Inferior parietal cortex (tissue), 1 donor: ENCODE results near the gene TREH.
"Not testable (repeated sequence)": the region's sequence is repeated elsewhere in the genome, so short reads cannot be mapped to it uniquely, and the experiment has no call there.

Source experiments
- DNase-seq: peaks from one replicate; pipeline ENCODE4 v3.0.0-alpha.2; 2016; ENCODE audit errors: extremely low spot score

The TREH gene

DNA sequence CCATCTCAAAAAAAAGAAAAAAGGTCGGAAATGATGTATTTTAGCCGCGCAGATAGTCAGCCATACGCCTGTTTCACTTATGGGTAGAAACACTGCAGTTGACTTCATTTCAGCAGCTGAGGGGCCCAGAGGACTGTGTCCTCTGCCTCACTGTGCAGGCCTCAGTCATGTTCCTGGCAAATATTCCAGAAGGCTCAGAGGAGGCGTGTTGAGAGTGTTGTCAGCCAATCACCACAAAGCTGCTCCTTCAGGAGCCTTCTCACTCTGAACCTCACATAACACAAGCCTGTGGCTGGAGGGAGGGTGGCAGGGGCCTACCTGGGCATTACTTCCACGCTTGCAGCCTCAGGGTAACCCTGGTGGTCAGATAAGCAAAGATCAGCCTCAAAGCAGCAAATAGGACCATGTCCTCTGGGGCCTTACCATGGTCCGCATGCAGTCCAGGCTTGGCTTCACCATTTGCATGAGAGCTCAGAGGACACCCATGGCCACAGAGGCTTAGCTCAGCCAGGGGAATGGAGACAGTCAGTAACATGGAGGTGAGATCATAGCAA lies 17.3 kb upstream of the TREH start:
- DNase-seq = no peak

DNA sequence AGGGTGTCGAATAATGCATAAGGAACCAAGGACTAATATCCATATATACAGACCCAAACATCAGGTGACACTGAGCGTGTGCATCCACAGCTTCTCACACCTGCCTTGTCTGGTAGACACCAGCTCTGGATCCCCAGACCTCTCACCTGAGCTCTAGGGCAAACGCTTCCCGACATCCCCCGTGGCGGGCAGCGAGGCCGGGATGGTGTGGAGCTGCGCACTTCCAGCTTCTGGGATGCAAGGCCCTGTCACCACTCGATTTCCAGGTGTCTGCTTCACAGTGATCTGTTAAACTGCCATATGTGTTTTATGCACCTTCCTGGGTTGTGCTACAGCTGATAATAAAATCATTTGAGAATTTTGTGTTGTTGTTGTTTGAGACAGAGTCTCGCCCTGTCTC lies 15.3 kb upstream of the TREH start:
- no peak for DNase-seq

GRCh38 chr11:118694185-118694584 lies 14.7 kb upstream of the TREH start:
- no peak for DNase-seq

GRCh38 chr11:118691926-118692830 lies 12.7 kb upstream of the TREH start:
- DNase-seq = no peak

GRCh38 chr11:118690553-118691304 lies 11.3 kb upstream of the TREH start:
- no peak for DNase-seq

DNA sequence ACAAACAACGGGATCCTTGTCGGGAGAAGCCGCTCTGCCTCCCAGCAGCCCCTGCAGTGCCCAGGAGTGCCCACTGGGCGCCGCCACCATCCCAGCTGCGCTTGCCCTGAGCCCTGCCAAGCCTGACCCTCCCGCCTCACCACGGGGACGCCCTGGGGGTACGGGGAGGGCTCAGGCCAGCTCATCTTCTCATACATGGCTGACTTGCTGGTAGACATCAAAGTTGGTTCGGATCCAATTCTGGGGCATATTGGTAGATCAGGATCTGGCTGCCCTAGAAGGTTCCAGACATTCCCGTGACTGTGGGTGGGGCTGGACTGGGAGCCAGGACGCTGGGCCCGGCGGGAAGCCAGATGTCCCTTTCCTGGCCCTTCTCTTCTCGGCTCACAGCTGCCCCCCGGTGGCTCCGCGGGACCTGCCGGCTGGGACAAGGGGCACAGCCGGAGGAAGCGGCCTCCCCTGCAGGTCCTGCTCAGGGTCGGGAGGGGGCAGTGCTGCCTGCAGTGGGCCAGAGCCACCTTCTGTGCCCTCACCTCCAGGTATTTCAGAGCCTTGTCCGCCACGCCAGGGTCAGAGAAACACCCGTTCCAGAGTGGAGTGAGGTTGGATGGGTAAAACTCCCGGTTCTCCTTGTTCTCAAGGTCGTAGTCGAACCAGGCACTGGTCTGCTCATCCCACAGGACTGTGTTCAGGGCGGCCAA lies 10.6 kb upstream of the TREH start:
- DNase-seq = peak; percentile 82

DNA sequence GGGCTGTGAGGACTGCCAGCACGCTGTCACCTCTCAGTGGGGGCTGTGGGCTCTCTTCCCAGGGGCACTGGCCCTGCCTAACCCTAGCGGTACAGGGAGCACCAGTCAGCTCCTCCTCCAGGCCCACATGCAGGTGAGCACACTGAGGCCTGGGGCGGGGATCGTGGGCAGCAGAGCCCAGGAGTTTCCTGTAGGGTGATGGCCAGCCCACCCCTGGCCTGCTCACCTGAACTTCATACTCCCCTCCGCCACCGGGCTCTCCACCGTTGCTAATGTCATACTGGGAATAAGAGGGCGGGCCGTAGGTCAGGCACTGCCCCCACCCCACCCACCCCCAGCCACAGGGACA lies 10.0 kb upstream of the TREH start:
- no peak for DNase-seq

DNA sequence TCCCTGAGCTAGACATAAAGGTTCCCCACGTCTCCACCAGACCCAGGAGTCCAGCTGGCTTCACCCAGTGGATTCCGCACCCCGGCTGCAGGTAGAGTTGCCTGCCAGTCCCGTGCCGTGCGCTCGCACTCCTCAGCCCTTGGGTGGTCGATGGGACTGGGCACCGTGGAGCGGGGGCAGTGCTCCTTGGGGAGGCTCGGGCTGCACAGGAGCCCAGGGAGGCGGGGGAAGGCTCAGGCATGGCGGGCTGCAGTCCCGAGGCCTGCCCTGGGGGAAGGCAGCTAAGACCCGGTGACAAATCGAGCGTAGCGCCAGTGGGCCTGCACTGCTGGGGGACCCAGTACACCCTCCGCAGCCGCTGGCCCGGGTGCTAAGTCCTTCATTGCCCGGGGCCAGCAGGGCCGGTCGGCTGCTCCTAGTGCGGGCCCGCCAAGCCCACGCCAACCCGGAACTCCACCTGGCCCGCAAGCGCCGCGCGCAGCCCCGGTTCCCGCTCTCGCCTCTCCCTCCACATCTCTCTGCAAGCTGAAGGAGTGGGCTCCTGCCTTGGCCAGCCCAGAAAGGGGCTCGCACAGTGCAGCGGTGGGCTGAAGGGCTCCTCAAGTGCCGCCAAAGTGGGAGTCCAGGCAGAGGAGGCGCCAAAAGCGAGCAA lies 9.5 kb upstream of the TREH start:
- no peak for DNase-seq

- DNase-seq = not testable (repeated sequence)
Observed at GRCh38 chr11:118688339-118688738, 8.9 kb upstream of the TREH start.

- no peak for DNase-seq
Observed at GRCh38 chr11:118687906-118688305, 8.5 kb upstream of the TREH start.

- no peak for DNase-seq
Observed at GRCh38 chr11:118684187-118684586, 4.7 kb upstream of the TREH start.

DNA sequence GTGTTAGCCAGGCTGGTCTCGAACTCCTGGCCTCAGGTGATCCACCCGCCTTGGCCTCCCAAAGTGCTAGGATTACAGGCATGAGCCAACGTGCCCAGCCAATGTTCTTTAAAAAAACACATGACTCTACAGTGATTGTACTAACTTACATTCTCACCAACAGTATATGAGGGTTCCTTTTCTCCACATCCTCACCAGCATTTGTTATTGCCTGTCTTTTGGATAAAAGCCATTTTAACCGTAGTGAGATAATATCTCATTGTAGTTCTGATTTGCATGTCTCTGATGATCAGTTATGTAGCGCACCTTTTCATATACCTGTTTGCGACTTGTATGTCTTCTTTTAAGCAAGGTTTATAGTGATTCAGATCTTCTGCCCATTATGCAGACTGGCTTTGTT lies 3.5 kb upstream of the TREH start:
- DNase-seq = not testable (repeated sequence)

DNA sequence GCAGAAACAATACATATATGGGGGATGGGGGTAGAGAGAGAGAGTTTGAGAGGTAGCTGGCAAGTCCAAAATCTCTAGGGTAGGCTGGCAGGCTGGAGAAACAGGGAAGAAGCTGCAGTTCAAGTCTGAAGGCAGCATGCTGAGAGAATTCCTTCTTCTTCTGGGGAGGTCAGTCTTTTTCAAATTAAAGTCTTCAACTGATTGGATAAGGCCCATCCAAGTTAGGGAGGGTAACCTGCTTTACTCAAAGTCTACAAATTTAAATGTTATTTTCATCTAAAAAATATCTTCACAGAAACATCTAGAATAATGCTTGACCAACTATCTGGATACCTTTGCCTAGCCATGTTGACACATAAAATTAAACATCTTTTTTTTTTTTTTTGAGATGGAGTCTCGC lies 2.9 kb upstream of the TREH start:
- DNase-seq = no peak

DNA sequence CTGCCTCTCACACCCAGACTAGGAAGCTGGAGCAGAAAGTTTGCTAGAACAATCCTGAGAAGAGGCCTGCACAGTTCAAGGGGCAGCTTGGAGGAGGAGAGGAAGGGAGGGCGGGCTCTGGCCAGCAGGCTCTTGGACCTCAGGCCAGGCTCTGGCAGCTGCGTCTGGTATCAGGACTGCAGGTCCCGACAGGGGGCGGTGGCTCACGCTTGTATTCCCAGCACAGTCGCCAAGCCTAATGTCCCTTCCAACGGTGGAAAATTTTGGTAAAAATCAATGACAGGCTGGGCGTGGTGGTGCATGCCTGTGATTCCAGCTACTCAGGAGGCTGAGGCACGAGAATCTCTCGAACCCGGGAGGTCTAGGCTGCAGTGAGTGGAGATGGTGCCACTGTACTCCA lies 542 bp downstream of the TREH start:
- DNase-seq = not testable (repeated sequence)

DNA sequence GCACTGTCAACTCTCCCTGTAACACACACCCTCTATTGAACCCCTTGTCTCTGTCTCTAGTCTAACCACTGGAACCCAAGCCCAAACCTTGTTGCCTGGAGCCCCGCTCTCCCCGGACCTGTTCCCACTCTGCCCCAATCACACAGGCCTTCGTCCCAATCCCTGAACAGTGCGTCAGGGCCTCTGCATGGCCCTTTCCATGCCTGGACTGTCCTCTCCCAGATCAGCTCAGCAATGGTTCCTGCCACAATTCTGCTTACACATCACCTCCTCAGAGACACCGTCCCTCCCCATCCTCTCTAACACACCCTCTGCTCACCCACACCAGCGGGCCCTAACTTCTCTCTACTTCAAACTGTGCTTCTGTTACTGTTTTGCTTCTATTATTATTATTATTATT lies 1.5 kb downstream of the TREH start:
- no peak for DNase-seq

GRCh38 chr11:118674082-118674435 lies 5.4 kb downstream of the TREH start:
- DNase-seq = no peak

GRCh38 chr11:118673361-118674081 lies 5.9 kb downstream of the TREH start:
- DNase-seq = no peak

- no peak for DNase-seq
Observed at GRCh38 chr11:118672846-118673245, 6.6 kb downstream of the TREH start.

DNA sequence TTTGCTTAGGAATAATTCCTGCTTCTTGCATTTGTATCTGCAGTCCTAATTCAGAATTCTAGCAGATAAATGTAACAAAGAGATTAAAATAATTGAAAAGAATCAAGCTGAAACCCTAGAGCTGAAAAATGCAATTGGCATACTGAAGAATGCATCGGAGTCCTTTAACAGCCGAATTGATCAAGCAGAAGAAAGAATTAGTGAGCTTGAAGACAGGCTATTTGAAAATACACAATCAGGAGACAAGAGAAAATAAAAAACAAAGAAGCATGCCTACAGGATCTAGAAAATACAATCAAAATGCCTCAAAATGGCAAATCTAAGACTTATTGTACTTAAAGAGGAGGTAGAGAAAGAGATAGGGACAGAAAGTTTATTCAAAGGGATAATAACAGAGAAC lies 8.2 kb downstream of the TREH start:
- no peak for DNase-seq

DNA sequence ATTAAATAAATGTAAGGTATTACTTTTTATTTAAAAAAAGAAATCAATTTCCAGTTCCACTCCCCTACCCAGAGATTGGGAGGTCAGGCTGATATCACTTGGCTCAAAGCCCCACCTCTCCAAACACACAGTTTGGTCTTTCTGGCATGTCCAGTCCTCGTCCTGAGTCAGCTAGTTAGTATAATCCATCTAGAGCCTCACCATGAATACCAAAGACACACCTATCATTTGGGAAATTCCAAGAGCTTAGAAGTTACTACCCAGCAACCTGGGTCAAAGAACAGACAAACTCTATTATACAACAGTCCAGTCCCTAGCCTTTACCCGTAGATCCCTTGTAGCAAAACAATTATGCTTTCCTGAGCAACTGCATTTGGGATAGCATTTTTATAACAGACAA lies 9.4 kb downstream of the TREH start:
- DNase-seq = no peak

GRCh38 chr11:118666371-118666770 lies 13.1 kb downstream of the TREH start:
- DNase-seq = no peak
